Esophagus muscularis mucosa (tissue), 4 donors: ENCODE measurements around the gene UNC13B. TPM values are rescaled to one million over a fixed set of nuclear protein-coding genes. Genes with fewer than 3 reads are reported as not detected.

ENCODE experiments used
- DNase-seq: peaks from one replicate; pipeline ENCODE4 v3.0.0-alpha.2; 2017; ENCODE audit errors: extremely low spot score
- H3K27ac ChIP-seq, 4 donors: fragments of 200-600 bp; sonication (generic); replicated peaks in 1 of 4; 1 replicate in 3 of 4; 2 replicates in 1 of 4; pipeline ENCODE4 v1.5.1; 2016 to 2019; ENCODE audit warnings: mild to moderate bottlenecking in 1 of 4
- H3K27me3 ChIP-seq, 4 donors: fragments of 200-600 bp; sonication (generic); one replicate each; pipeline versions ENCODE4 v1.5.1 to v1.6.0; 2016 to 2019
- H3K36me3 ChIP-seq, 4 donors: fragments of 200-600 bp; sonication (generic); one replicate each; pipeline ENCODE4 v1.5.1; 2016 to 2019
- H3K4me1 ChIP-seq, 4 donors: fragments of 200-600 bp; sonication (generic); one replicate each; pipeline ENCODE4 v1.5.1; 2016 to 2019
- H3K4me3 ChIP-seq, 4 donors: fragments of 200-600 bp; sonication (generic); 1 replicate in 2 of 4; 2 replicates in 2 of 4; pipeline ENCODE4 v1.5.1; 2016 to 2019; ENCODE audit warnings: mild to moderate bottlenecking in 4 of 4, moderate library complexity in 1 of 4
- H3K9me3 ChIP-seq, 4 donors: fragments of 200-600 bp; sonication (generic); 1 replicate in 3 of 4; 2 replicates in 1 of 4; pipeline ENCODE4 v1.5.1; 2016 to 2019
- EP300 ChIP-seq: sonication (generic); formaldehyde crosslinking; IDR thresholded peaks from one replicate; pipeline ENCODE4 v1.6.1; 2017; ENCODE audit warnings: antibody characterized with exemption
- POLR2A ChIP-seq: fragments of 450-650 bp; IDR thresholded peaks from one replicate; pipeline ENCODE4 v1.6.1; 2017; ENCODE audit warnings: antibody characterized with exemption, moderate library complexity, mild to moderate bottlenecking, low read depth
- POLR2AphosphoS5 ChIP-seq, 2 donors: sonication (generic); formaldehyde crosslinking; IDR thresholded peaks; one replicate each; pipeline ENCODE4 v1.6.1; 2017; ENCODE audit warnings: antibody characterized with exemption in 2 of 2
- WGBS: methylation state at CpG from one replicate; pipeline ENCODE4 v1.1.5; 2018; 5-methylcytosine and 5-hydroxymethylcytosine counted together
- intact Hi-C: fragments of 100-400 bp; cut with DNase I; formaldehyde crosslinking; loops from one replicate; pipeline ENCODE4 v1.15.1; 2023
- total RNA-seq, 4 donors: library from RNA; depleted of rRNA; stranded (reverse); fragments of >200 nt; gene quantifications; one replicate each; pipeline versions ENCODE4 v1.1.0 to v1.2.1, GENCODE V29; 2016
- TF ChIP-seq, protein P1 (sequence below), 3 experiments: fragments of 200-600 bp in 2 of 3; fragments of 450-650 bp in 1 of 3; sonication (generic) in 2 of 3; IDR thresholded peaks; one replicate each; pipeline ENCODE4 v1.5.1; 2017 to 2019; ENCODE audit warnings: antibody characterized with exemption in 3 of 3, mild to moderate bottlenecking in 2 of 3, moderate library complexity in 1 of 3

The UNC13B gene
- total RNA-seq, 4 donors from 2014 or later, result 21.9 to 30.7 (median 28.7) TPM

DNA sequence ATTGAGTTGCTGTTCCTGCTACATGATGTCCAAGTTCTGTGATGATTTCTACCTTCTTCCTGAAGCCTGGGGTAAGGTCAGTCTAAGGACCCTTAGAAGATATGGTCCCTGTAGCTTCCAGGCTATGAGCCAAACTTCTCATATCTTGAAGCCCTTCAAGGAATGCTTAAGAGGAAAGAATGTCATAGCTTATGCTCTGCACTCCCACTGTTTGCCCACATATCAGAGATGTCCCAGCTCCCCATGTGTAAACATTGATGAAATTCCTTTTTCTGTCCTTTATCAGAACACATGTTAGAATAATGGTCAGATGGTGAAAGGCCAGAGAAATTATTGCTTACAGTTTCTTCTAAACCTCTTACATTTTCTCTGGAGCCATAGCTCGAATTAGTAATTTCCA is 286.7 kb downstream of the UNC13B start:
- Histone ChIP-seq H3K4me3 (no peak overlapping the region), H3K36me3 (no peaks in the 10 kb centered on the region), H3K4me1 (no peaks in the 10 kb centered on the region), H3K27me3 (no peaks in the 10 kb centered on the region), H3K27ac (no peak overlapping the region), H3K9me3 (no peaks in the 10 kb centered on the region)
- intact Hi-C loops, result no loop called here
- 82% methylated on average over 1 of the region's 1 CpG for WGBS
- TF ChIP-seq, protein P1, sequence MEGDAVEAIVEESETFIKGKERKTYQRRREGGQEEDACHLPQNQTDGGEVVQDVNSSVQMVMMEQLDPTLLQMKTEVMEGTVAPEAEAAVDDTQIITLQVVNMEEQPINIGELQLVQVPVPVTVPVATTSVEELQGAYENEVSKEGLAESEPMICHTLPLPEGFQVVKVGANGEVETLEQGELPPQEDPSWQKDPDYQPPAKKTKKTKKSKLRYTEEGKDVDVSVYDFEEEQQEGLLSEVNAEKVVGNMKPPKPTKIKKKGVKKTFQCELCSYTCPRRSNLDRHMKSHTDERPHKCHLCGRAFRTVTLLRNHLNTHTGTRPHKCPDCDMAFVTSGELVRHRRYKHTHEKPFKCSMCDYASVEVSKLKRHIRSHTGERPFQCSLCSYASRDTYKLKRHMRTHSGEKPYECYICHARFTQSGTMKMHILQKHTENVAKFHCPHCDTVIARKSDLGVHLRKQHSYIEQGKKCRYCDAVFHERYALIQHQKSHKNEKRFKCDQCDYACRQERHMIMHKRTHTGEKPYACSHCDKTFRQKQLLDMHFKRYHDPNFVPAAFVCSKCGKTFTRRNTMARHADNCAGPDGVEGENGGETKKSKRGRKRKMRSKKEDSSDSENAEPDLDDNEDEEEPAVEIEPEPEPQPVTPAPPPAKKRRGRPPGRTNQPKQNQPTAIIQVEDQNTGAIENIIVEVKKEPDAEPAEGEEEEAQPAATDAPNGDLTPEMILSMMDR (IDR thresholded peaks at IDR 0.05), result no peak
- no peak for TF ChIP-seq POLR2AphosphoS5 (IDR thresholded peaks at IDR 0.05)
- TF ChIP-seq EP300, result no peak
- no peak for TF ChIP-seq POLR2A
- DNase-seq, result no peak

DNA sequence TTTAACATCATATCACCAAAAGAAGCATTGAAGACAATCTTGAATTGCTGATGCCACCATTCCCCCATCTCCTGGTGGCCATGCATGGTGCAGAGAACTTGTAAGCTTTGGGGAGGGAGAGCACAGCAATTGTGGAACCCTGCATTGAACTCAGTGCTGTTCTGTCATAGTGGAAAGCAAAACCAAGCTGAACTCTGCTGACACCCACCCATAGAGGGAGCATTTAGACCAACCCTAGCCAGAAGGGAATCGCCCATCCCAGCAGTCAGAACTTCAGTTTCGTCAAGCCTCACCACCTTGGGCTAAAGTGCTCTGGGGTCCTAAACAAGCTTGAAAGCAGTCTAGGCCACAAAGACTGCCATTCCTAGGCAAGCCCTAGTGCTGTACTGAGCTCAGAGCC is 290.7 kb downstream of the UNC13B start:
- Histone ChIP-seq H3K27me3 (no peaks in the 10 kb centered on the region), H3K9me3 (peaks cover 0 to 5% (median 2%) of the 10 kb centered on the region in 4 donors), H3K36me3 (no peaks in the 10 kb centered on the region), H3K27ac (no peak overlapping the region), H3K4me3 (no peak overlapping the region), H3K4me1 (no peaks in the 10 kb centered on the region)
- TF ChIP-seq EP300, result no peak
- no peak for TF ChIP-seq POLR2A
- TF ChIP-seq, protein P1 (IDR thresholded peaks at IDR 0.05), result no peak
- TF ChIP-seq POLR2AphosphoS5 (IDR thresholded peaks at IDR 0.05), result no peak
- DNase-seq, result no peak
- WGBS, result 63% methylated on average over 2 of the region's 2 CpGs
- intact Hi-C loops, result no loop called here

DNA sequence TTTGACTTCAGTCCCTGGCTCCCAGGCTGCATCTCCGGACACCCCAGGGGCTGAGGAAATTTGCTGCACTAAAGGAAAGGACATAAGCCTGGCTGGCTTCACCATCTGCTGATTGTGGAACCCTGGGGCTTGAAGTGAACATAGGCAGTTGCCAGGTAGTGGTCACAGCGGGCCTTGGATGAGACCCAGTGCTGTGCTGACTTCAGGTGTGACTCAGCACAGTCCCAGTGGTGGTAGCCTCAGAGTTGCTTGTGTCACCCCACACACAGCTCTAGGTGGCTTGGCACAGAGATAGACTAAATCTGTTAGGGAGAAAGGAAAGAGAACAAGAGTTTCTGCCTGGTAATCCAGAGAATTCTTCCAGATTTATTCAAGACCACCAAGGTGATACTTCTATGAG is 292.0 kb downstream of the UNC13B start:
- no peaks in the 10 kb centered on the region for H3K27me3 ChIP-seq
- peak; percentile 60 for DNase-seq
- no peak overlapping the region for H3K4me3 ChIP-seq
- intact Hi-C loops, result no loop called here
- H3K36me3 ChIP-seq, result no peaks in the 10 kb centered on the region
- no peaks in the 10 kb centered on the region for H3K4me1 ChIP-seq
- H3K27ac ChIP-seq, result no peak overlapping the region
- WGBS, result no CpG with 5 or more reads among the region's 2 CpGs
- H3K9me3 ChIP-seq, result peaks cover 0 to 5% (median 2%) of the 10 kb centered on the region in 4 donors
- TF ChIP-seq POLR2AphosphoS5 (IDR thresholded peaks at IDR 0.05), result no peak
- no peak for TF ChIP-seq POLR2A
- TF ChIP-seq EP300, result no peak
- TF ChIP-seq, protein P1 (IDR thresholded peaks at IDR 0.05), result no peak

Other genes starting within 250 kb of the UNC13B start
- under 1 TPM; under 0.01 to 0.99 (median 0.76) TPM for gene PHF24, start 203.7 kb upstream of the UNC13B start, total RNA-seq
- gene DNAJB5, start 172.3 kb upstream of the UNC13B start, total RNA-seq, result 100 to 1,000 TPM in 1 of 4 donors, 10 to 100 TPM in 3; 83.5 to 124 (median 93.8) TPM
- gene VCP, start 89.4 kb upstream of the UNC13B start, total RNA-seq, result 100 to 1,000 TPM; 129 to 185 (median 171) TPM
- gene FANCG, start 82.1 kb upstream of the UNC13B start, total RNA-seq, result 1 to 10 TPM; 2.2 to 9.4 (median 4.3) TPM
- 10 to 100 TPM in 2 of 4 donors, 1 to 10 TPM in 2; 9.1 to 12.5 (median 10.1) TPM for gene PIGO, start 65.4 kb upstream of the UNC13B start, total RNA-seq
- gene STOML2, start 58.9 kb upstream of the UNC13B start, total RNA-seq, result 100 to 1,000 TPM; 108 to 130 (median 123) TPM
- gene ATOSB, start 46.1 kb upstream of the UNC13B start, total RNA-seq, result 10 to 100 TPM; 16.2 to 26.4 (median 21.7) TPM